ENCODE measurements around the gene RAP1GAP.

The RAP1GAP gene

DNA sequence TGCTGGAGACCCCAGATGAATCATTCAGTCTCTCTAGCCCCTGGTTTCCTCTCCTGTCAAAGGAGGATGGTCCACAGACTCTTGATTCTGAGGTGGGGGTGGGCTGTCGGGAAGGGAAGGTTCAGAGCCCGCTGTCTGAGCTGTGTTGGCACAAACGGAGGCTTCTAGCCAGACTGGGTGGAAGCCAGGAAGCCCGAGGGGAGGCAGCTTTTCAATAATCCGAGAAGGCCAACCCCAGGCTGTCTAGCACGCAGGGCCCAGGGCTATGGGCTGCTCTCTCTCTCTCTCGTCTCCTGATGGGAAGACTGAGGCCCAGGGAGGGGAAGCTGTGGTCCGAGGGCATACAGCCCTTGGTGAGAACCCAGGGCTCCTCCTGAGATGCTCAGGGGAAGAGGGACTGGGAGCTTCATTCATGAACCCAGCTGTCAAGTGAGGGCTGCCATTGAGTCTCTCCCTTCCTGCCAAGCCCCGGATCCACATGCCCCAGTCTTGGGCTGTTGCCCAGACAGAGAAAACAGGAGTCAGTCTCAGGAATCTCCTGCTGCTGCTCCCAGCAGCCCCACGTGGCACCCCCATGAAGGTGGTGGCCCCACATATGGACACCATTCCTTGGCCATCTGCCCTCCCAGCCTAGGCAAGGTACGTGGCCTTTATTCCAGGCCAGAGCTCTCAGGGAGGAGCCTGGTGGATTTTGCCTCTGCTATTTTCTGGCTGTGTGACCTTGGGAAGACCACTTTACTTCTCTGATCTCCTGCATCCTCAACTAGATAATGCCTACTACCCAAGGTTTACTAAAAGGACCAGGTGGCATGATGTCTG lies 44.4 kb downstream of the RAP1GAP start:
- no peak overlapping the region for H3K9ac ChIP-seq (ENCODE audit: low read length)
- peaks cover 61% of the 10 kb centered on the region for H3K4me1 ChIP-seq (ENCODE audit: control insufficient read depth, insufficient read depth, low read length)
- peaks cover 5% of the 10 kb centered on the region for H3K27me3 ChIP-seq (ENCODE audit: control insufficient read depth, insufficient read depth, low read length)
- H3K9me3 ChIP-seq (ENCODE audit: control insufficient read depth, low read length): no peaks in the 10 kb centered on the region
- H3K4me3 ChIP-seq (ENCODE audit: low read length): no peak overlapping the region
- H3K36me3 ChIP-seq (ENCODE audit: control insufficient read depth, insufficient read depth, low read length): no peaks in the 10 kb centered on the region

- no peaks in the 10 kb centered on the region for H3K9me3 ChIP-seq (ENCODE audit: control insufficient read depth, low read length)
- H3K27me3 ChIP-seq (ENCODE audit: control insufficient read depth, insufficient read depth, low read length): peaks cover 7% of the 10 kb centered on the region
- peaks cover 66% of the 10 kb centered on the region for H3K4me1 ChIP-seq (ENCODE audit: control insufficient read depth, insufficient read depth, low read length)
- H3K9ac ChIP-seq (ENCODE audit: low read length): peak overlapping the region; percentile 40
- no peaks in the 10 kb centered on the region for H3K36me3 ChIP-seq (ENCODE audit: control insufficient read depth, insufficient read depth, low read length)
- no peak overlapping the region for H3K4me3 ChIP-seq (ENCODE audit: low read length)
Measured at GRCh38 chr1:21623410-21623961, 45.7 kb downstream of the RAP1GAP start.

DNA sequence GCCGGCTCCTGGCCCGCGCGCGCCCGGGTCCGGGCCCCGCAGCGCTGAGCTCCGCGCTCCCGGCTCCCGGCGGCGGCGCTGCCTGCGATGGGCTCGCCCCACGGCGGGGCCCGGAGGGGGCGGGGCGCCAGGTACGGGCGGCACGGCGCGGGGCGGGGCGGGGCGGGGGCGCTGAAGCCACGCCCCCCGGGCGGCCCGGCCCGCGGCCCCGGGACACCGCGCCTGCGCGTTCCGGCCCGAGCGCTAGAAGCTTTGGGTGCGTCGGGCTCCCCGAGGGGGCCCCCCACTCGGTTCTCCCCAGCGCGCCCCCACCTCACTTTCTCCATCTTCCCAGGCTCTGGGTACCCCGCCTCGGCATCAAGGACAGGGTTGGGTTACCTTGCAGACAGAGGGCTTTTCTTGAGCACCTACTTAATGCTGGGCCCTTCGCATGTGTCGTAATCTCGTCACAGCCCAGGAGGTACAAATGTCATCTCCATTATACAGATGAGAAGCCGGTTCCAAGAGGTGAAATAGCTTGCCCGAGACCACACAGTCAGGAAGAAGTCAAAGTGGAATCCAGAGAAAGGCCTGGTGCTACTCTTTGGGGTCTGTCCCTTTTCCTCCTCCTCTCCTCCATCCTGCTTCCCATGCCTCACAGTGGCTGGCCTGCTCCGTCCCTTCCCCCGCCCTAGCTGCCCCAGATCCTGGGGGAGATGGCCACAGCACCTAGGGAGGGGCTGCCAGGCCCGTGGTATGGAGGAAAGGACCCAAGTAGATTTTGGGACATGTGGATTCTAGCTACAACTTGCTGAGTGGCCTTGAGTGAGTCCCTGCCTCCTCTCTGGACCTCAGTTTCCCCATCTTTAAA lies 46.5 kb downstream of the RAP1GAP start:
- H3K4me3 ChIP-seq (ENCODE audit: low read length): no peak overlapping the region
- peaks cover 66% of the 10 kb centered on the region for H3K4me1 ChIP-seq (ENCODE audit: control insufficient read depth, insufficient read depth, low read length)
- H3K9me3 ChIP-seq (ENCODE audit: control insufficient read depth, low read length): no peaks in the 10 kb centered on the region
- H3K36me3 ChIP-seq (ENCODE audit: control insufficient read depth, insufficient read depth, low read length): no peaks in the 10 kb centered on the region
- H3K27me3 ChIP-seq (ENCODE audit: control insufficient read depth, insufficient read depth, low read length): peaks cover 7% of the 10 kb centered on the region
- H3K9ac ChIP-seq (ENCODE audit: low read length): peak overlapping the region; percentile 40

DNA sequence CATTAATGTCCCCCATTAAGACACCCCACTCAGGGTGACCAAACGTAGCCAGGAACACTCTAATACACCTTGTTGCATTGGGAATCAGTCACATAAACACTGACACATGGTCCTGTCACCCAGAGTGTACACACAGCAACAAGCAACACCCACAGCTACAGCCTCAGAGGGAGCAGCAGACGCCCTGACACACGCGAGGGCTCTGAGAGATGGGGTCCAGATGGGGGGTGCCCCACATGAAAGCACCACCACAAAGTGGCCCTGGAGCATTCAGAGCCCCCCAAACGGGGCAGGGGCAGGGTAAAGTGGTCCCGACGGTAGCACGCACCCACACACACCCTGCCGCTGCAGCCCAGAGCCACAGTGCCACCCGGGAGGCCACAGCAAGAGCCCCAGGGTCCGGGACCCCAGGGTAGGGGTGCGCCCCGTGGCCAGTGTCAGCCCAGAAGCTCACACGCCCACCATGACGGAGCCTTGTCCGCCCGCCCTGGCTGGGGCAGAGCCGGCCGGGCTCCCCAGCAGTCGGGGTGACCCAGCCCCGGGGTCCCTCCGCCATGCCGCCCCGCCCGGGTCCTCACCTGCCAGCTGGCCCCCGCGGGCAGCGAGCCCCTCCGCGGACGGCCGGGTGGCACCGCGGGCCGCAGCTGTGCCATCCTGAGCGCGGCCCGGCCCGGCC lies 47.3 kb downstream of the RAP1GAP start:
- peaks cover 7% of the 10 kb centered on the region for H3K27me3 ChIP-seq (ENCODE audit: control insufficient read depth, insufficient read depth, low read length)
- no peak overlapping the region for H3K9ac ChIP-seq (ENCODE audit: low read length)
- H3K4me3 ChIP-seq (ENCODE audit: low read length): peak overlapping the region; percentile 18

GRCh38 chr1:21621051-21621450 lies 48.1 kb downstream of the RAP1GAP start:
- Histone ChIP-seq H3K4me3 (ENCODE audit: low read length) (no peak overlapping the region), H3K36me3 (ENCODE audit: control insufficient read depth, insufficient read depth, low read length) (no peaks in the 10 kb centered on the region), H3K4me1 (ENCODE audit: control insufficient read depth, insufficient read depth, low read length) (peaks cover 55% of the 10 kb centered on the region), H3K27me3 (ENCODE audit: control insufficient read depth, insufficient read depth, low read length) (peaks cover 7% of the 10 kb centered on the region), H3K9me3 (ENCODE audit: control insufficient read depth, low read length) (no peaks in the 10 kb centered on the region), H3K9ac (ENCODE audit: low read length) (no peak overlapping the region)

More for the DNA sequence above, 47.3 kb downstream of the RAP1GAP start:
- Histone ChIP-seq H3K36me3 (ENCODE audit: control insufficient read depth, insufficient read depth, low read length) (no peaks in the 10 kb centered on the region), H3K4me1 (ENCODE audit: control insufficient read depth, insufficient read depth, low read length) (peaks cover 62% of the 10 kb centered on the region), H3K9me3 (ENCODE audit: control insufficient read depth, low read length) (no peaks in the 10 kb centered on the region)

DNA sequence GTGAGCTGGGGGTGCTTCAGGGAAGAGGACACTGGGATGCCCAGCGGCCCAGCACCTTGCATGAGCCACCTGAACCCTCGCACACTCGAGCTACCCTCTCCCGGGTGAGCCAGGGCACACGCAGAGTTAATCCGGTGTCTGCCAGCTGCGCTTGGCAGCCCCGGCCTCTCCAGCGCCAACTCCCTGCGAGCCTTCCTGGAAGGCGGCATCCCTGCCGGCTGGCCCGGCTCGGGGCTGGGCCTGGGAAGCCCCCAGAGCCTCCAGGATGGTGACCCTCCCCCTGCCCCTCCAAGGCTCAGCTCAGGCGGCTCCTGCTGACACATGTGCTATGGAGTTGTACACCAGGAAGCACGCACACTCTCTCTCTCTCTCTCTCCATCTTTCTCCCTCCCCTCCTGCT lies 48.7 kb downstream of the RAP1GAP start:
- Histone ChIP-seq H3K4me1 (ENCODE audit: control insufficient read depth, insufficient read depth, low read length) (peaks cover 55% of the 10 kb centered on the region), H3K9ac (ENCODE audit: low read length) (no peak overlapping the region), H3K9me3 (ENCODE audit: control insufficient read depth, low read length) (no peaks in the 10 kb centered on the region), H3K36me3 (ENCODE audit: control insufficient read depth, insufficient read depth, low read length) (no peaks in the 10 kb centered on the region), H3K27me3 (ENCODE audit: control insufficient read depth, insufficient read depth, low read length) (peaks cover 7% of the 10 kb centered on the region), H3K4me3 (ENCODE audit: low read length) (no peak overlapping the region)

DNA sequence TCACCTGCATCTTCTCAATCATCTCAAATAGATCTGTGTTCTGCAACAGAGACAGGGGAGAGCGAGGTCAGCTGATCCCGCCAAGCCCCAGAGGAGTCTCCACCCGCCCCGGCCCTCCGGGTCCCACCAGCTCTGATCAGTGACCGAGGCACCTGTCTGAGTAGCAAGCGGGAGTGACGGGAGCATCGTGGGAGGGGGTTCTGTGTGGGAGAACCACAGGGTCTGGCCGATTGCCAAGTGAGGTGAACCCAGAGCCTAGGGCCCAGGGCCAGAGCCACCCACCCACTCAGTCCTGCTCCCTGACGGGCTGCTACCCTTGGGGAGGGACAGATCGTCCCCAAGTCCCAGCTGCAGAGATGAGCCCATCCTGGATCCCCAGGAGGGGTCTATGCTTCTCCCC lies 49.1 kb downstream of the RAP1GAP start:
- Histone ChIP-seq H3K36me3 (ENCODE audit: control insufficient read depth, insufficient read depth, low read length) (no peaks in the 10 kb centered on the region), H3K4me3 (ENCODE audit: low read length) (no peak overlapping the region), H3K9me3 (ENCODE audit: control insufficient read depth, low read length) (no peaks in the 10 kb centered on the region), H3K27me3 (ENCODE audit: control insufficient read depth, insufficient read depth, low read length) (peaks cover 7% of the 10 kb centered on the region), H3K9ac (ENCODE audit: low read length) (no peak overlapping the region), H3K4me1 (ENCODE audit: control insufficient read depth, insufficient read depth, low read length) (peaks cover 55% of the 10 kb centered on the region)

DNA sequence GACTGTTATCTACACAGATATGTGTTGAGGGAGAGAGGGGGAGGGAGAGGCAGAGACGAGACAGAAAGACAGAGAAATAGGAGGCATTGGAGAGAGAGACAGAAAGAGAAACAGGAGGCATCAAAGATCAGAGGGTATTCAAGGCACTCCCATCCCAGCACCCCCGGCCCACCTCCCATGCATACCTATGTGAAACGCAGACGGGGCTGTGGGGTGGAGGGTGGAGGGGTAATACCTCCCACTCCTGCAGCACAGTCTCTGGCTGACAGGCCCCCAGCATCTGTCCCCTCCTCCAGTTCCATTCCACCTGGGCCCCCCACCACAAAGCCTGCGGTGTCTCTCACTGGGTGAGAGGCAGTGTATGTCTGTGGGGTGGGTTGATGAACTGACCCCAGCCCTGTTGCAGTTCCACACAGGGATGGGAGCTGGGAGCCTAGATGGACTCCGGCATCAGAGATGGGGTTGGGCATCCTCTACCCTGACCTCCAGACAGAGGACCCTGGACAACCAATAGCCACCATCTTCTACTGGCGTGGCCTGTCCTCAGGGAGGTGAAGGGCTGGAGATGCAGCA lies 49.7 kb downstream of the RAP1GAP start:
- H3K4me1 ChIP-seq (ENCODE audit: control insufficient read depth, insufficient read depth, low read length): peaks cover 55% of the 10 kb centered on the region
- H3K4me3 ChIP-seq (ENCODE audit: low read length): no peak overlapping the region
- peaks cover 7% of the 10 kb centered on the region for H3K27me3 ChIP-seq (ENCODE audit: control insufficient read depth, insufficient read depth, low read length)
- H3K9me3 ChIP-seq (ENCODE audit: control insufficient read depth, low read length): no peaks in the 10 kb centered on the region
- no peak overlapping the region for H3K9ac ChIP-seq (ENCODE audit: low read length)
- no peaks in the 10 kb centered on the region for H3K36me3 ChIP-seq (ENCODE audit: control insufficient read depth, insufficient read depth, low read length)

DNA sequence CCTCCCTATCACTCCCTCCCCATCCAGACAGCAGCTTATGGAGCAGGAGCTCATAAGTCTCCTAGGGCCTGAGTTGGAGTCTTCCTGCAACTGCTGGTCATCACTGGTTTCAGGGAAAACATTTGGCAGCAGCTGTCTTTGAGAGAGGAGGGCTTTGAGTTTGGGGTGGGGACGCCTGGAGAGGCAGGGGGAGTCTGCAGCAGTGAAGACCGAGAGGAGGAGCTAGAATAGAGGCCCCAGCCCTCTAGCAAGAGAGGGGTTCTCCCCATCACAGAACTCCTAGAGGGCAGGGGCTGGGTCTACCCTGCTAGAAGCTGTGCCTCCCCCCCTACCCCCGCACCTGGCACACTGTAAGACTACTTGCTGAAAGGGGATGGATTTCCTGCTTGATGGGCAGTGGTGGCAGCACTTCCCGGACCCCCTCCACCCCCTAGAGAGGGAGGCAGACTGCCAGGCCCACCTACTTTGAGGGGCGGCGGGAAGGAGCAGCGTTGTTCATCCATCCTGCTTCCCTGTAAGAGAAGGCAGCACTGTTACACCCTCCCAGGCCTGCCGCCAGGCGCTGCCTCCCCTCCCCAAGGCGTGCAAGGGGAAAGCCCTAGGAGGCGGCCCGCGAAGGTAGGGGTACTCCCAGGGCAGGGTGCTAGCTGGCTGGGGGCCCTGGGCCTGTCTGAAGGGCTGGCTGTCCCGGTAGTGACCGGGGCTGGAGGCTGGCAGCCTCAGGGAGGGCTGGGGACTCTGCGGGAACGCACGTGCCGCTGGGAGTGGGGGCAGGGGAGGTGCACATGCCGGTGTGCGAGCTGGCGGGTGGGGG lies 50.4 kb downstream of the RAP1GAP start:
- no peak overlapping the region for H3K9ac ChIP-seq (ENCODE audit: low read length)
- no peak overlapping the region for H3K4me3 ChIP-seq (ENCODE audit: low read length)
- no peaks in the 10 kb centered on the region for H3K9me3 ChIP-seq (ENCODE audit: control insufficient read depth, low read length)
- H3K36me3 ChIP-seq (ENCODE audit: control insufficient read depth, insufficient read depth, low read length): no peaks in the 10 kb centered on the region
- peaks cover 51% of the 10 kb centered on the region for H3K4me1 ChIP-seq (ENCODE audit: control insufficient read depth, insufficient read depth, low read length)
- H3K27me3 ChIP-seq (ENCODE audit: control insufficient read depth, insufficient read depth, low read length): peaks cover 7% of the 10 kb centered on the region

GRCh38 chr1:21618059-21618458 lies 51.1 kb downstream of the RAP1GAP start:
- Histone ChIP-seq H3K27me3 (ENCODE audit: control insufficient read depth, insufficient read depth, low read length) (peaks cover 7% of the 10 kb centered on the region), H3K9ac (ENCODE audit: low read length) (no peak overlapping the region), H3K4me1 (ENCODE audit: control insufficient read depth, insufficient read depth, low read length) (peaks cover 43% of the 10 kb centered on the region), H3K9me3 (ENCODE audit: control insufficient read depth, low read length) (no peaks in the 10 kb centered on the region), H3K4me3 (ENCODE audit: low read length) (no peak overlapping the region), H3K36me3 (ENCODE audit: control insufficient read depth, insufficient read depth, low read length) (no peaks in the 10 kb centered on the region)
